ENCODE measurements around the gene C7.
"Not testable (repeated sequence)": the region's sequence is repeated elsewhere in the genome, so short reads cannot be mapped to it uniquely, and the experiment has no call there.

The C7 gene

GRCh38 chr5:40995801-40996586 lies 86.7 kb downstream of the C7 start:
- Mint-ChIP-seq H3K9me3 (no peaks in the 10 kb centered on the region), H3K27ac (no peak overlapping the region), H3K4me3 (no peak overlapping the region), H3K4me1 (no peaks in the 10 kb centered on the region), H3K27me3 (peaks cover 3% of the 10 kb centered on the region), H3K36me3 (no peaks in the 10 kb centered on the region)

GRCh38 chr5:40999142-40999541 lies 89.8 kb downstream of the C7 start:
- H3K4me1 Mint-ChIP-seq: no peaks in the 10 kb centered on the region
- peaks cover 4% of the 10 kb centered on the region for H3K27me3 Mint-ChIP-seq
- H3K27ac Mint-ChIP-seq: no peak overlapping the region
- H3K36me3 Mint-ChIP-seq: no peaks in the 10 kb centered on the region
- H3K4me3 Mint-ChIP-seq: no peak overlapping the region
- H3K9me3 Mint-ChIP-seq: no peaks in the 10 kb centered on the region

GRCh38 chr5:40999966-41000365 lies 90.7 kb downstream of the C7 start:
- peaks cover 4% of the 10 kb centered on the region for H3K27me3 Mint-ChIP-seq

GRCh38 chr5:41003670-41004376 lies 94.5 kb downstream of the C7 start:
- Mint-ChIP-seq H3K4me3 (no peak overlapping the region), H3K9me3 (no peaks in the 10 kb centered on the region), H3K27ac (no peak overlapping the region), H3K36me3 (no peaks in the 10 kb centered on the region), H3K4me1 (no peaks in the 10 kb centered on the region), H3K27me3 (peaks cover 4% of the 10 kb centered on the region)

More at GRCh38 chr5:40999966-41000365, 90.7 kb downstream of the C7 start:
- Mint-ChIP-seq H3K27ac (no peak overlapping the region), H3K36me3 (no peaks in the 10 kb centered on the region), H3K9me3 (no peaks in the 10 kb centered on the region), H3K4me3 (no peak overlapping the region), H3K4me1 (no peaks in the 10 kb centered on the region)

GRCh38 chr5:41004931-41005330 lies 95.6 kb downstream of the C7 start:
- Mint-ChIP-seq H3K4me3 (no peak overlapping the region), H3K27ac (no peak overlapping the region), H3K27me3 (peaks cover 4% of the 10 kb centered on the region), H3K36me3 (no peaks in the 10 kb centered on the region), H3K9me3 (no peaks in the 10 kb centered on the region), H3K4me1 (no peaks in the 10 kb centered on the region)

GRCh38 chr5:41009232-41009631 lies 99.9 kb downstream of the C7 start:
- no peaks in the 10 kb centered on the region for H3K36me3 Mint-ChIP-seq
- H3K4me3 Mint-ChIP-seq: no peak overlapping the region
- H3K4me1 Mint-ChIP-seq: no peaks in the 10 kb centered on the region
- H3K9me3 Mint-ChIP-seq: no peaks in the 10 kb centered on the region
- no peak overlapping the region for H3K27ac Mint-ChIP-seq
- H3K27me3 Mint-ChIP-seq: peaks cover 2% of the 10 kb centered on the region

GRCh38 chr5:41010572-41010971 lies 101.3 kb downstream of the C7 start:
- H3K9me3 Mint-ChIP-seq: no peaks in the 10 kb centered on the region
- no peaks in the 10 kb centered on the region for H3K36me3 Mint-ChIP-seq

GRCh38 chr5:41012318-41012717 lies 103.0 kb downstream of the C7 start:
- Mint-ChIP-seq H3K9me3 (no peaks in the 10 kb centered on the region), H3K27ac (no peak overlapping the region), H3K36me3 (no peaks in the 10 kb centered on the region), H3K27me3 (peaks cover 8% of the 10 kb centered on the region), H3K4me1 (no peaks in the 10 kb centered on the region), H3K4me3 (no peak overlapping the region)

More at GRCh38 chr5:41010572-41010971, 101.3 kb downstream of the C7 start:
- Mint-ChIP-seq H3K27ac (no peak overlapping the region), H3K27me3 (peaks cover 4% of the 10 kb centered on the region), H3K4me1 (no peaks in the 10 kb centered on the region), H3K4me3 (no peak overlapping the region)

GRCh38 chr5:41022600-41022999 lies 113.3 kb downstream of the C7 start:
- H3K27me3 Mint-ChIP-seq, H3K4me1 Mint-ChIP-seq, H3K36me3 Mint-ChIP-seq, H3K9me3 Mint-ChIP-seq, H3K4me3 Mint-ChIP-seq, H3K27ac Mint-ChIP-seq: not testable (repeated sequence)
